ENCODE measurements around the gene VSTM1.

VSTM1 gene

DNA sequence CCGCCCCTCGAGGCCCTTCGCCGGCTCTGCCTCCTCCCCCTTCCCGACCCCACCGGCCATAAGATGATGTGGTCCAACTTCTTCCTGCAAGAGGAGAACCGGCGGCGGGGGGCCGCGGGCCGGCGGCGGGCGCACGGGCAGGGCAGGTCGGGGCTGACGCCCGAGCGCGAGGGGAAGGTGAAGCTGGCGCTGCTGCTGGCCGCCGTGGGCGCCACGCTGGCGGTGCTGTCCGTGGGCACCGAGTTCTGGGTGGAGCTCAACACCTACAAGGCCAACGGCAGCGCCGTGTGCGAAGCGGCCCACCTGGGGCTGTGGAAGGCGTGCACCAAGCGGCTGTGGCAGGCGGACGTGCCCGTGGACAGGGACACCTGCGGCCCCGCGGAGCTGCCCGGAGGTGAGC, 70.9 kb downstream of the VSTM1 start:
- no peak overlapping the region for H3K27ac ChIP-seq
- peaks cover 47% of the 10 kb centered on the region for H3K4me1 ChIP-seq
- no peaks in the 10 kb centered on the region for H4K20me1 ChIP-seq
- H3K36me3 ChIP-seq: no peaks in the 10 kb centered on the region
- no peak for TF ChIP-seq Cebpa-rat (IDR thresholded peaks at IDR 0.05)
- peak overlapping the region; percentile 96 for H3K4me2 ChIP-seq
- H3K9ac ChIP-seq: no peak overlapping the region
- H3K9me3 ChIP-seq: no peaks in the 10 kb centered on the region
- H3K4me3 ChIP-seq: no peak overlapping the region
- no peaks in the 10 kb centered on the region for H3K27me3 ChIP-seq

DNA sequence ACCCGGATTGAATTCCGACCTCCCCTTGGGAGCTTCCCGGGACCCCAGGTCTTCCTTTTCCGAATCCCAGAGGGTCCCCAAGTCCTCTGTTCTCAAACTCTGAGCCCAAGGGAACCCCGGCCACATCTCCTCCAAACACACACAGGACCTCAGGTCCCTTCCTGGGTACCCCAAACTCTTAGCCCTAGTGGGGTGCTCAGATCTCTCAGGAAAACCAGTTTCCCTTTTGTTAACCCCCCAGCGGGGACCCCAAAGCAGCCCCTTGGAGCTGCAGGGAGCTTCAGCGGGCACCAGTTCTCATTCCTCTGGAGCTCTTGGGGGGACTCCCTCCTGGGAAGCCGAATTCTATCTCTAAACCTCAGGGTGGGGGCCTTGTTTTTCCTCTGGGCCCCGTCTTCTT, 71.5 kb downstream of the VSTM1 start:
- H3K4me2 ChIP-seq: peak overlapping the region; percentile 96
- no peaks in the 10 kb centered on the region for H3K36me3 ChIP-seq
- no peaks in the 10 kb centered on the region for H4K20me1 ChIP-seq
- peak overlapping the region; percentile 70 for H3K4me3 ChIP-seq
- peak overlapping the region; percentile 92 for H3K27ac ChIP-seq
- H3K9ac ChIP-seq: peak overlapping the region; percentile 88
- no peaks in the 10 kb centered on the region for H3K27me3 ChIP-seq
- no peaks in the 10 kb centered on the region for H3K9me3 ChIP-seq
- H3K4me1 ChIP-seq: peaks cover 53% of the 10 kb centered on the region
- no peak for TF ChIP-seq Cebpa-rat (IDR thresholded peaks at IDR 0.05)

DNA sequence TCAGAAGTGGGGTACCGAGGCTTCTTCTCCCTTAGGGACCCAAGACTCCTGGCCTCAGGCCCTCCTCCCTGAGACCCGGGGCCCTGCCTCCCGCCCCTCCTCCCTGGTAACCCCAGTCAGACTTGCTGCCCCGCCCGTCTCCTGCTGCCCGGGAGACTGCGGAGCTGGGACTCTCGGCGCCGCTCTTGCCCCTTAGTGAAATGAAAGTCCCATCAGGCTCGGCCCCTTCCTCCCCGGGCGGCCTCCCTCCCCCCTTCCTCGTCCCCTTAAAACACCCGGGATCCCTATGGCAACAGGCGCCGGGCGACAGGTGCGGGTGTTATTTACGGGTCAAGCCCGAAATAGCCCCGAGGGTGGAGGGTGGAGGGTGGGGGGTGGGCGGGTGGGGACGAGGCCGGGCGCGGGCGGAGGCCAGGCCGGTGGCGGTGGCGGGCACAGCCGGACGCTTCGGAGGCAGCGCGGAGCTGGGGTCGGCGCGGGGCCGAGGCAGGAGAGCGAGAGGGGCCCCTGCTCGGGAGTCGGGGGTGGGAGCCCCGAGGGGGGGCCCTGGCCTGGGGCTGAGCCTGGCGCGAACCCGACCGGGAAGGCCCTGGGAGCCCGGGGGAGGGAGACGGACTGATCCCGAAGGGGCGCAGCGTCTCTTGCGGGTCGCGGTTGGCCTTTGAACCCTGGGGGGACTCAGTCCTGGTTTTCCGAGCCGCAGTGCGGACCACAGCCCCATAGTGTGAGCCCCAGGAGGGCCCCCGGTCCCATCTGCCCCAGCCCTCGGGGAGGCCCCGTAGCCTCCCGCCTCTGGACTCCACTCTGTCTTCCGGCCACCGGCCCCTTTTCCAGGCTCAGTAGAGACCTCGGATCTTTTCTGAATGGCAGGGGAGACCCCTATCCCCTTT, 72.2 kb downstream of the VSTM1 start, which contains the start of gene CACNG6:
TSS of gene CACNG6 (plus strand) at position 414 of the 890 bp plus-strand sequence. CDS start 1,241 bp downstream, outside the sequence.
- no peaks in the 10 kb centered on the region for H3K36me3 ChIP-seq
- TF ChIP-seq Cebpa-rat (IDR thresholded peaks at IDR 0.05): no peak
- peak within 1 kb of the TSS; percentile 88 for H3K9ac ChIP-seq
- no peaks in the 10 kb centered on the region for H3K9me3 ChIP-seq
- peak within 1 kb of the TSS; percentile 70 for H3K4me3 ChIP-seq
- no peaks in the 10 kb centered on the region for H4K20me1 ChIP-seq
- peaks cover 55% of the 10 kb centered on the region for H3K4me1 ChIP-seq
- H3K4me2 ChIP-seq: peak within 1 kb of the TSS; percentile 96
- no peaks in the 10 kb centered on the region for H3K27me3 ChIP-seq
- H3K27ac ChIP-seq: peak within 1 kb of the TSS; percentile 92

Data from BLaER1 (cell line).